BJ (cell line): Measurements from ENCODE around the gene PARD3. TPM values are rescaled to one million over a fixed set of nuclear protein-coding genes. Genes with fewer than 3 reads are reported as not detected.
"Not testable (repeated sequence)": the region's sequence is repeated elsewhere in the genome, so short reads cannot be mapped to it uniquely, and the experiment has no call there.

Experiments used
- CTCF ChIA-PET: fragments of 350-600 bp; formaldehyde crosslinking; extraction: SDS; loops from one replicate; lab custom pipeline; 2021; ENCODE audit warnings: antibody characterized with exemption, inconsistent platforms; lab: Yijun Ruan, JAX
- POLR2A ChIA-PET: fragments of 300-600 bp; sonication (Branson Sonifier 250); formaldehyde crosslinking; extraction: SDS; loops from one replicate; lab custom pipeline; 2021; ENCODE audit warnings: antibody characterized with exemption; lab: Charles Lee
- DNase-seq: peaks from one replicate; pipeline ENCODE4 v3.0.0-alpha.2; 2011; ENCODE audit warnings: low read depth
- H3K27me3 ChIP-seq: 2 replicates; pipeline ENCODE4 v1.6.0; 2011; ENCODE audit warnings: low read length; ENCODE audit not compliant: control insufficient read depth, insufficient read depth
- H3K36me3 ChIP-seq: 2 replicates; pipeline ENCODE4 v1.5.1; 2011; ENCODE audit warnings: low read length; ENCODE audit not compliant: control insufficient read depth, insufficient read depth
- H3K4me3 ChIP-seq: 2 replicates; pipeline ENCODE4 v1.5.1; 2011; ENCODE audit warnings: low read depth, mild to moderate bottlenecking, control low read depth, low read length
- CTCF ChIP-seq: IDR thresholded peaks from 2 replicates; pipeline ENCODE4 v1.5.1; 2011; ENCODE audit warnings: low read depth, mild to moderate bottlenecking, control low read depth, inconsistent platforms, low read length, moderate library complexity; ENCODE audit not compliant: insufficient read depth
- polyA plus RNA-seq: library from polyadenylated mRNA; depleted of rRNA; stranded (reverse); fragments of >200 nt; gene quantifications from 2 replicates; pipeline ENCODE4 v1.2.3, GENCODE V29; 2011

The PARD3 gene
- polyA plus RNA-seq, 1 experiment: 17.7 TPM

DNA sequence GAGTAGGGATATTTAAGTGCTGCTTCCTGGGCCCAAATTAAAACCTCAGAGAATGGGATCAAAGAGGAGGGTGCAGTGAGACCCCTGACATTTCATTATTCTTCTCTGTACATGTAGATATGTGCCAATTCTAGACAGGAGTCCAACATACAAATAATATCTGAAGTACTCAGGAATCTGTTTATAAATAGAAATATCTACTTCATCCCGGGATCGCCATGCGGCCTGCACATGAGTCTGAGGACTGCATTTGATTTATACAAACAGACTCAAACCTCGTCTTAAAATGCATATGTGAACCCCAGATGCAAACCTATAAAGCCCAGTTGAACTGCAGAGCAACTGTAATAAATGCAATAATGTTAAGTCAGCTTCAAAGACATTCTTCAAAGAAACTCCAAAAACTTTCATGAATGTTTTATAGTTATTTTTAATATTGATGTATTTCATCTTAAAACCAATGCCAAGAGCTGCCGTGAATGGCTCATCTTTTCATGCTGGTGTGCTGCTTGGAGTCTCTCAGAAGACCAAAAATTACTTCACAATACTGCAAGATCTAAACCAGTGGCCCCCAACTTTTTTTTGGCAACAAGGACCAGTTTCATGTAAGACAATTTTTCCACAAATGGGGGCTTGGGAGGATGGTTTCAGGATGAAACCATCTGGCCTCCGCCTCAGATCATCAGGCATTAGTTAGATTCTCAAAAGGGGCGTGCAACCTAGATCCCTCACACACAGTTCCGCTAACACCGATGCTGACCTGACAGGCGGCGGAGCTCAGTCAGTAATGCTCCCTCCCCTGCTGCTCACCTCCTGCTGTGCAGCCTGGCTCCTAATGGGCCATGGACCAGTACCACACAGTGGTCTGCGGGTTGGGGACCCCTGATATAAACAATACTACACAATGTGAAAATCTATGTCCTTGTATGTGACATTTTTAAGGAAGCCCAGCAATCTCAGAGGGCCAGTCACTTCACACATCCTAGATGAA lies 166.9 kb downstream of the PARD3 start:
- H3K36me3 ChIP-seq: no peaks in the 10 kb centered on the region

GRCh38 chr10:34647160-34647559 lies 167.9 kb downstream of the PARD3 start:
- Histone ChIP-seq H3K36me3 (no peaks in the 10 kb centered on the region), H3K27me3 (no peaks in the 10 kb centered on the region), H3K4me3 (no peak overlapping the region)
- ChIA-PET POLR2A (no interaction called here), CTCF (interaction anchor here (1.4 kb wide), 3 partner anchors 8 to 10 kb away, joined by 3 to 8 read pairs (median 4); no protein-coding TSS in a partner anchor)
- DNase-seq: no peak
- TF ChIP-seq CTCF: no peak

More for the DNA sequence above, 166.9 kb downstream of the PARD3 start:
- DNase-seq: no peak
- no peak overlapping the region for H3K4me3 ChIP-seq
- ChIA-PET CTCF (interaction anchor here (1.4 to 1.9 kb wide), 3 partner anchors 7 to 10 kb away, joined by 3 to 11 read pairs (median 8); no protein-coding TSS in a partner anchor), POLR2A (no interaction called here)
- TF ChIP-seq CTCF: no peak
- H3K27me3 ChIP-seq: no peaks in the 10 kb centered on the region

GRCh38 chr10:34646331-34646730 lies 168.8 kb downstream of the PARD3 start:
- CTCF ChIA-PET: interaction anchor here (1.3 to 1.9 kb wide), 3 partner anchors 9 to 1312 kb away, joined by 3 to 8 read pairs (median 4); partner anchors contain the start of gene NRP1
- POLR2A ChIA-PET: no interaction called here
- Histone ChIP-seq H3K36me3 (no peaks in the 10 kb centered on the region), H3K27me3 (no peaks in the 10 kb centered on the region), H3K4me3 (no peak overlapping the region)
- no peak for DNase-seq
- no peak for TF ChIP-seq CTCF

DNA sequence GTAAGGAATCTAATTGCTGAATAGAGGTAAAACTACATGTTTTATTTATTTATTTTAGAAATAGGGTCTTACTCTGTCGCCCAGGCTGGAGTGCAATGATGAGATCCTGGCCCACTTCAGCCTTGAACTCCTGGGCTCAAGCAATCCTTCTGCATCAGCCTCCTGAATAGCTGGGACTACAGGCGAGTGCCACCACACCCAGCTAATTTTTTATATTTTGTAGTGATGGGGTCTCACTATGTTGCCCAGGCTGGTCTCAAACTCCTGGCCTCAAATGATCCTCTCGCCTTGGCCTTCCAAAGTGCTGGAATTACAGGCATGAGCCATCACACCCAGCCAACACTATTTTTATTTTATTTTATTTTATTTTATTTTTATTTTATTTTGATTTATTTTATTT lies 170.3 kb downstream of the PARD3 start:
- H3K27me3 ChIP-seq, H3K36me3 ChIP-seq, DNase-seq, POLR2A ChIA-PET, H3K4me3 ChIP-seq: not testable (repeated sequence)
- CTCF ChIA-PET: interaction anchor here (1.9 kb wide), 1 partner anchor 11 kb away, joined by 8 read pairs; no protein-coding TSS in a partner anchor

GRCh38 chr10:34644224-34644623 lies 170.9 kb downstream of the PARD3 start:
- no peak for TF ChIP-seq CTCF
- no peak for DNase-seq
- H3K27me3 ChIP-seq: no peaks in the 10 kb centered on the region
- ChIA-PET POLR2A (no interaction called here), CTCF (interaction anchor here (1.0 kb wide), 1 partner anchor 1313 kb away, joined by 3 read pairs; no protein-coding TSS in a partner anchor)
- H3K36me3 ChIP-seq: no peaks in the 10 kb centered on the region
- H3K4me3 ChIP-seq: no peak overlapping the region
